ENCODE data around the gene ARIH1. TPM values are rescaled to one million over a fixed set of nuclear protein-coding genes. Genes with fewer than 3 reads are reported as not detected.

ARIH1 gene
- total and polyA plus RNA-seq, 2 of the 8 experiments (the other 6 are each of a cell fraction or from before 2014, with no cell fraction given): 32.7 to 179 TPM

DNA sequence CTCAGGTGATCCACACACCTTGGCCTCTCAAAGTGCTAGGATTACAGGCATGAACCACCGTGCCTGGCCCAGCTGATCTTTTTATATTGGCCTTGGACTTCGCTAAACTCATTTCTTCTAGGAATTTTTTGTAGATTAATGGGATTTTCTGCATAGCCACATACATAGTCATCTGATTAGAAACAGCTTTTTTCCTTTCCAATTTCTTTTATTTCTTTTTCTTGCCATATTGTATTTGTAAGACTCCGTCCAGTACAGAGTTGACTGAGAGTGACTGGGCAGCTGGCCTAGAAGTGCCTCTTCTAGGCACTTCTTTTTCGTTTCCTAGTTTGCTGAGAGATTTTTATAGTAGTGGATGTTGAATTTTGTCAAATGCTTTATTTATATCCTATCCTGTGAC, 37.4 kb downstream of the ARIH1 start:
- TF ChIP-seq, protein P1, sequence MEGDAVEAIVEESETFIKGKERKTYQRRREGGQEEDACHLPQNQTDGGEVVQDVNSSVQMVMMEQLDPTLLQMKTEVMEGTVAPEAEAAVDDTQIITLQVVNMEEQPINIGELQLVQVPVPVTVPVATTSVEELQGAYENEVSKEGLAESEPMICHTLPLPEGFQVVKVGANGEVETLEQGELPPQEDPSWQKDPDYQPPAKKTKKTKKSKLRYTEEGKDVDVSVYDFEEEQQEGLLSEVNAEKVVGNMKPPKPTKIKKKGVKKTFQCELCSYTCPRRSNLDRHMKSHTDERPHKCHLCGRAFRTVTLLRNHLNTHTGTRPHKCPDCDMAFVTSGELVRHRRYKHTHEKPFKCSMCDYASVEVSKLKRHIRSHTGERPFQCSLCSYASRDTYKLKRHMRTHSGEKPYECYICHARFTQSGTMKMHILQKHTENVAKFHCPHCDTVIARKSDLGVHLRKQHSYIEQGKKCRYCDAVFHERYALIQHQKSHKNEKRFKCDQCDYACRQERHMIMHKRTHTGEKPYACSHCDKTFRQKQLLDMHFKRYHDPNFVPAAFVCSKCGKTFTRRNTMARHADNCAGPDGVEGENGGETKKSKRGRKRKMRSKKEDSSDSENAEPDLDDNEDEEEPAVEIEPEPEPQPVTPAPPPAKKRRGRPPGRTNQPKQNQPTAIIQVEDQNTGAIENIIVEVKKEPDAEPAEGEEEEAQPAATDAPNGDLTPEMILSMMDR (IDR thresholded peaks at IDR 0.05; ENCODE audit: control extremely low read depth in 1 of 3, insufficient read depth in 1 of 3, low read depth in 1 of 3, low read length in 3 of 3): no peak
- TF ChIP-seq PHF8 (conservative IDR thresholded peaks at IDR 0.05; ENCODE audit: low read depth, low read length) (no peak), RNF2 (IDR thresholded peaks at IDR 0.05; ENCODE audit: borderline replicate concordance, low read depth, low read length, missing control alignments, poor library complexity, severe bottlenecking) (no peak), SIRT6 (IDR thresholded peaks at IDR 0.05; ENCODE audit: low read length) (no peak)
- Histone ChIP-seq H3K79me1 (ENCODE audit: low read depth, low read length) (no peaks in the 10 kb centered on the region; the same call in 1 of the 2 replicates), H3K14ac (ENCODE audit: insufficient read length) (no peak overlapping the region), H2BK120ac (replicated peaks; ENCODE audit: low read depth, low read length) (no peak overlapping the region), H3K18ac (ENCODE audit: extremely low read depth, low read length) (no peak overlapping the region), H3K27ac (ENCODE audit: low read depth, low read length) (no peak overlapping the region), H3K36me3 (ENCODE audit: control insufficient read depth in 2 of 4, insufficient read depth in 4 of 4, low read length in 3 of 4) (no peaks in the 10 kb centered on the region), H3K23me2 (ENCODE audit: low read depth, low read length) (no peaks in the 10 kb centered on the region), H3K4me1 (replicated peaks in 1 of 4; ENCODE audit: control insufficient read depth in 3 of 4, insufficient read depth in 4 of 4, low read length in 3 of 4) (no peaks in the 10 kb centered on the region), H2AK5ac (ENCODE audit: low read depth, low read length) (no peak overlapping the region), H3K4me3 (ENCODE audit: extremely low read depth in 1 of 4, insufficient read depth in 2 of 4, low read depth in 3 of 4, low read length in 4 of 4) (no peak overlapping the region), H4K5ac (ENCODE audit: insufficient read length, low read depth, low read length) (no peak overlapping the region), H3K79me2 (ENCODE audit: control insufficient read depth in 1 of 2, insufficient read depth in 2 of 2, low read length in 2 of 2) (peaks cover 14 to 95% of the 10 kb centered on the region in 2 experiments), H3K27me3 (replicated peaks in 1 of 4; ENCODE audit: control insufficient read depth in 3 of 4, extremely low read depth in 1 of 4, insufficient read depth in 3 of 4, low read length in 3 of 4) (no peaks in the 10 kb centered on the region), H2BK12ac (ENCODE audit: low read depth, low read length) (no peak overlapping the region), H2BK20ac (ENCODE audit: low read length) (no peak overlapping the region), H3K4ac (replicated peaks; ENCODE audit: insufficient read length, low read depth, low read length) (no peak overlapping the region), H2BK5ac (ENCODE audit: low read depth, low read length) (no peak overlapping the region), H3K23ac (ENCODE audit: insufficient read length) (no peak overlapping the region), H3K9ac (replicated peaks in 1 of 4; ENCODE audit: extremely low read depth in 1 of 4, low read depth in 3 of 4, low read length in 3 of 4) (no peak overlapping the region), H2BK15ac (ENCODE audit: low read length) (no peak overlapping the region), H2AFZ (ENCODE audit: low read length) (no peak overlapping the region), H3K9me3 (ENCODE audit: insufficient read depth in 2 of 2, low read depth in 1 of 2, low read length in 1 of 2) (no peaks in the 10 kb centered on the region), H3K56ac (replicated peaks; ENCODE audit: insufficient read length, low read depth, low read length) (no peak overlapping the region), H3K4me2 (ENCODE audit: insufficient read depth in 1 of 2, low read depth in 2 of 2, low read length in 2 of 2) (no peak overlapping the region), H4K8ac (ENCODE audit: extremely low read depth, insufficient read depth, low read length) (no peak overlapping the region), H4K91ac (replicated peaks; ENCODE audit: insufficient read length, low read length) (no peak overlapping the region), H4K20me1 (replicated peaks in 1 of 2; ENCODE audit: control insufficient read depth in 1 of 2, insufficient read depth in 2 of 2, low read length in 2 of 2) (peaks cover 0 to 5% of the 10 kb centered on the region in 2 experiments)
- 92% methylated on average over 4 of the region's 4 CpGs; no CpG with 5 or more reads in 1 of the 2 experiments for WGBS, 2 experiments (ENCODE audit: extremely low coverage in 1 of 2, insufficient coverage in 1 of 2, insufficient read length in 1 of 2, insufficient replicate concordance in 2 of 2, low coverage in 1 of 2, low lambda C conversion rate in 2 of 2, missing lambda C conversion rate in 1 of 2)
- FAIRE-seq: no peak
- no peak for DNase-seq (ENCODE audit: low read depth in 1 of 2, low spot score in 2 of 2)
- ChIA-PET POLR2A (ENCODE audit: partially characterized antibody) (interaction anchor here (0.7 kb wide), 1 partner anchor 36 kb away, joined by 3 read pairs; no protein-coding TSS in a partner anchor), CTCF (ENCODE audit: partially characterized antibody) (no interaction called here)
